WERI-Rb-1 (cell line): ENCODE measurements around the gene S100A8.

Source experiments
- DNase-seq: peaks from one replicate; pipeline ENCODE4 v3.0.0-alpha.2; 2020
- H3K27ac ChIP-seq: fragments of 250-450 bp; sonication (Bioruptor Pico); 2 replicates; pipeline ENCODE4 v1.5.1; 2020; ENCODE audit warnings: mild to moderate bottlenecking, moderate library complexity
- H3K27me3 ChIP-seq: fragments of 250-450 bp; sonication (Bioruptor Pico); 2 replicates; pipeline ENCODE4 v1.5.1; 2021; ENCODE audit warnings: mild to moderate bottlenecking, low read depth, moderate library complexity; ENCODE audit not compliant: insufficient read depth, severe bottlenecking
- H3K36me3 ChIP-seq: fragments of 250-450 bp; sonication (Bioruptor Pico); 2 replicates; pipeline ENCODE4 v1.5.1; 2020; ENCODE audit warnings: mild to moderate bottlenecking, moderate library complexity
- H3K4me3 ChIP-seq: 2 replicates; pipeline ENCODE4 v1.5.1; 2011; ENCODE audit warnings: low read depth, mild to moderate bottlenecking, control low read depth, low read length
- H3K9me3 ChIP-seq: fragments of 250-450 bp; sonication (Bioruptor Pico); 2 replicates; pipeline ENCODE4 v1.5.1; 2021; ENCODE audit warnings: mild to moderate bottlenecking, moderate library complexity; ENCODE audit not compliant: severe bottlenecking
- TF ChIP-seq, protein P1 (sequence below): IDR thresholded peaks from 2 replicates; pipeline ENCODE4 v1.5.1; 2011; ENCODE audit warnings: low read depth, mild to moderate bottlenecking, control low read depth, inconsistent platforms, low read length

The S100A8 gene

DNA sequence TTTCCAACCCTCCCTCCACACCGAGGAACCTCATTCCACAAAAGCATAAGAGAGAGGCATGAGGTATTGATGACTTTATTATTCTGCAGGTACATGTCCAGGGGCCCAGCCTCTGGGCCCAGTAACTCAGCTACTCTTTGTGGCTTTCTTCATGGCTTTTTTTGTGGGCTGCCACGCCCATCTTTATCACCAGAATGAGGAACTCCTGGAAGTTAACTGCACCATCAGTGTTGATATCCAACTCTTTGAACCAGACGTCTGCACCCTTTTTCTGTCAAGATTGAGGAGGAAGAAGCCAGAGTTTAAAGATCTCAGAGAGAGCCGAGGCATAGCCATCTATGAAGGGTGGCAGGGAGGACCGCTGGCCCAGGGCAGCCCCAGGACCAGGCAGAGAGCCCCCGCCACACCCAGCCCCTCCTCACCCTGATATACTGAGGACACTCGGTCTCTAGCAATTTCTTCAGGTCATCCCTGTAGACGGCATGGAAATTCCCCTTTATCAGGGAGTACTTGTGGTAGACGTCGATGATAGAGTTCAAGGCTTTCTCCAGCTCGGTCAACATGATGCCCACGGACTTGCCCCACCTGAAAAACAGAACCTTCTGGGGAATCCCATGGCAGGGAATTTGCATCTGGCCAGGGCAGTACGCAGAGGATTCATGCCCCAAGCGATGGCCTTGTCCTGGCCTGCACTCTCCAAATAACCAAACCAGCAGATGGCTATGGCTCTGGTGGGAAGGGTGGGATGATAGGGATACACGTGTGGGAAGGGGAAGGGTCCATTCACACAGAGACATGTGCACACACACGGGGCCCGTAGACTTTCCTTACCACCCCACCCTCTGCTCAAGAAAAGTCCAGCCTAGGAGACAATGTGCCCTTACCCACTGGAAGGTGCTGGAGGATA is 647 bp downstream of the S100A8 start:
- TF ChIP-seq, protein P1, sequence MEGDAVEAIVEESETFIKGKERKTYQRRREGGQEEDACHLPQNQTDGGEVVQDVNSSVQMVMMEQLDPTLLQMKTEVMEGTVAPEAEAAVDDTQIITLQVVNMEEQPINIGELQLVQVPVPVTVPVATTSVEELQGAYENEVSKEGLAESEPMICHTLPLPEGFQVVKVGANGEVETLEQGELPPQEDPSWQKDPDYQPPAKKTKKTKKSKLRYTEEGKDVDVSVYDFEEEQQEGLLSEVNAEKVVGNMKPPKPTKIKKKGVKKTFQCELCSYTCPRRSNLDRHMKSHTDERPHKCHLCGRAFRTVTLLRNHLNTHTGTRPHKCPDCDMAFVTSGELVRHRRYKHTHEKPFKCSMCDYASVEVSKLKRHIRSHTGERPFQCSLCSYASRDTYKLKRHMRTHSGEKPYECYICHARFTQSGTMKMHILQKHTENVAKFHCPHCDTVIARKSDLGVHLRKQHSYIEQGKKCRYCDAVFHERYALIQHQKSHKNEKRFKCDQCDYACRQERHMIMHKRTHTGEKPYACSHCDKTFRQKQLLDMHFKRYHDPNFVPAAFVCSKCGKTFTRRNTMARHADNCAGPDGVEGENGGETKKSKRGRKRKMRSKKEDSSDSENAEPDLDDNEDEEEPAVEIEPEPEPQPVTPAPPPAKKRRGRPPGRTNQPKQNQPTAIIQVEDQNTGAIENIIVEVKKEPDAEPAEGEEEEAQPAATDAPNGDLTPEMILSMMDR = no peak
- H3K4me3 ChIP-seq = no peak overlapping the region
- DNase-seq = peak; percentile 5
- H3K27ac ChIP-seq = no peak overlapping the region
- H3K36me3 ChIP-seq = no peaks in the 10 kb centered on the region
- peaks cover 97% of the 10 kb centered on the region for H3K27me3 ChIP-seq
- H3K9me3 ChIP-seq = no peaks in the 10 kb centered on the region

DNA sequence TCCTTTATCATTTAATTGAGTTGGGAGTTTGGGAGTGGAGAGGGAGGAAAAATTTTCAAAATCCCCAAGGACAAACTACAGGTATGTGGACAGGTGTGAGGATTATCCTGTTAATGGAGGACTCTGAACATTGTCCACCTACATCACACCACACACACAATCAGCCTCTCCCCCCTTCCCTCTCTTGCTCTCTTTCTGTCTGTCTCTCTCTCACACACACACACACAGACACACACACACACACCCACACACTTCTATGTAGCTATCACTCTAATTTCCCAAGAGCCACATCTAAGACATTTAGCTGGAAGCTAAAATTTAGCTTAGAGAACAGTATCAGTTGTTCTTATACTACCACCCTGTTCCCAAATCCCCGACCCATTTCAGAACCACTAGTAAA is 1.5 kb downstream of the S100A8 start:
- peaks cover 97% of the 10 kb centered on the region for H3K27me3 ChIP-seq
- H3K9me3 ChIP-seq = no peaks in the 10 kb centered on the region
- no peak overlapping the region for H3K4me3 ChIP-seq
- TF ChIP-seq, protein P1 = no peak
- DNase-seq = no peak
- H3K27ac ChIP-seq = no peak overlapping the region
- H3K36me3 ChIP-seq = no peaks in the 10 kb centered on the region

DNA sequence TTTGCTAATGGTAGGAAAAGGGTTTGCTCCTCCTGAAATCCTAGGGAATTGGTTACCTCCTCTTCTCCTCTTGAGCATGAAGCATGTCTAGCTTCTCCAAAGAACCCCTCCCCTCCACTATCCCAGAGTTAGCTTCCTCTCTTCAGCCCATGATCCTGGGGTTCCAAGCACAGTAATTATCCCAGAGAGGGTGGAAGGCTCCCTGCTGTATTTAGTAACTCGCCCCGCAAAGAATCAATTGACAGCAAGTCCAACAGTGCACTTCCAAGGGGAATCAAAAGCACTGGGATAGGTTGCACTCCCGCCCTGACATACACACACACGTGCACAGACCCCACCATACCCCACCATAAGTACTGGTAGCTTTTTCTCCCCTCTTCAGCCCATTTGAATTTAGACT is 3.1 kb downstream of the S100A8 start:
- Histone ChIP-seq H3K9me3 (peaks cover 3% of the 10 kb centered on the region), H3K27ac (no peak overlapping the region), H3K27me3 (peaks cover 97% of the 10 kb centered on the region), H3K36me3 (no peaks in the 10 kb centered on the region), H3K4me3 (no peak overlapping the region)
- TF ChIP-seq, protein P1 = no peak
- peak; percentile 6 for DNase-seq

DNA sequence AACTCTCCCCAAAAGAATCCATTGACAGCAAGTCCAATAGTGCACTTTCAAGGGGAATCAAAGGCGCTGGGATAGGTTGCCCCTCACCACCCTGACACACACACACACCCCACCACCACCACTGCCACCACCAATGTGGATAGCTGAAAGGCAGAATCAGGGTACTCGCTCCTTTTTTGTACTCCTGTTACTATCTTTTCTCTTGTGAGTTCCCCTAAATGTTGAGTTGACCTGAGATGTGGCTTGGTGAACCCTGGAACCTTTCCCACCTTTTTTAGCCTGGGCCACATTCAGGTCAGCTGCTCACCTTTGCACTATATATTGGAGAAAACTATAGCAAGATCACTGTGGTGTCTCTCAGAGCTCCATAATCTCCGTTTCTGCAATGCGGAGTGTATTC is 3.9 kb downstream of the S100A8 start:
- H3K9me3 ChIP-seq = peaks cover 11% of the 10 kb centered on the region
- H3K4me3 ChIP-seq = no peak overlapping the region
- H3K27me3 ChIP-seq = peaks cover 97% of the 10 kb centered on the region
- TF ChIP-seq, protein P1 = no peak
- DNase-seq = no peak
- no peak overlapping the region for H3K27ac ChIP-seq
- no peaks in the 10 kb centered on the region for H3K36me3 ChIP-seq

DNA sequence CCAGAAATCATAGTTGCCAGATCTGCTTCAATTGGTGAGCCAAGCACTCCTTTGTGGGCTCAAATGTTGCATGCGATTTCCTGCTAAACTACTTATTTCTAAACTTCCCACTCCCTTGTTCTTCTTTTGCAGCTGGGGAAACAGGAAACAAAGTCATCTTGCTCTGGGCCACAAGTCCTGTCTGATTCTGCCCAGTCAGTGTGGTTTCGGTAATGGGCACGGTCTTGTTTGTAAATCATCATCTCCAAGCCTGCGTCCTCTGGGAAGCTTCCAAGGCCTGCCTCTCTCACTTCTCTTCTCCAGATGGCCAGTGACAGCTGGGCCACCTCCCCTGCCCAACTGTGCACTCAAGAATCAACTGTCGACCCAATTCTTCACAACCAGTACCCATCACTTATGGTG is 4.4 kb downstream of the S100A8 start:
- Histone ChIP-seq H3K27me3 (peaks cover 97% of the 10 kb centered on the region), H3K4me3 (no peak overlapping the region), H3K27ac (no peak overlapping the region), H3K9me3 (peaks cover 16% of the 10 kb centered on the region), H3K36me3 (no peaks in the 10 kb centered on the region)
- DNase-seq = peak; percentile 12
- TF ChIP-seq, protein P1 = no peak
